ENCODE data around the gene PLAA. TPM values are rescaled to one million over a fixed set of nuclear protein-coding genes. Genes with fewer than 3 reads are reported as not detected.

Gene PLAA
- total and polyA plus RNA-seq, 2 donors from 2014 or later: 12.0 to 26.9 TPM

DNA sequence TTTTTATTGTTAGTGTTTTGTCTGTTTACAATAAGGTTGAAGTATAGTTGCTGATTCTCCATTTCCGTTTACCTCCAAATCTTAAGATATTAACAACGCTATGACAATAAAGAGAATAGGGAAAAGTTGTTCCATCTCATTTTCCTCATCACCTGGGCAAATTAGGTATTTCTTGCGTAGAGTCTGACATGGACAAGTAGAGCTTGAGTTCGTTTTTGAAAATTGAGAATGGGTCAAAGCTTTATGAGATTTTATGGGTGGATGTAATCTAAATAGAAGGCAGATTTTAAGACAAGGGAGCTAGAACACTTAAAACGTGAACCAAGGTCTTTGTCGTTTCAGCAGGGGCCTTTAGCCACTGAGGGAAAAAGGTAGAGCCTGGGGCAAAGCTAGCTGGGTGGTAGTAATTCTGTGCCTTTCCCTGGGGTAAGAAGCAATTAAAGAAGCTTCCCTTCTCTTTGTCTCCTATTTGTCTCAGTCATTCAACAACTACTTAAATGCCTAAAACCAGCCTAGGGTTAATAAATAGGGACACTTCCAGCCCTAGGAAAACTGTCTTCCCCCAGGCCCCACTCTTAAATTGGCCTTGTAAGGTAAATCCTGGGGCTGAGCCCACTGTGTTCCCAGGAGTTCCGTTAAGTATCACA is 53.9 kb downstream of the PLAA start:
- Histone ChIP-seq H3K9me3 (ENCODE audit: control insufficient read depth in 2 of 3, insufficient read depth in 1 of 3, low read length in 3 of 3) (peaks cover 0 to 6% (median 0%) of the 10 kb centered on the region in 3 donors), H3K36me3 (ENCODE audit: control insufficient read depth in 2 of 3, insufficient read depth in 3 of 3, low read length in 3 of 3) (no peaks in the 10 kb centered on the region), H3K4me3 (ENCODE audit: low read length in 3 of 3) (peak overlapping the region; percentile 92 to 96 (median 93)), H3K4me1 (ENCODE audit: control insufficient read depth in 2 of 3, insufficient read depth in 2 of 3, low read depth in 1 of 3, low read length in 3 of 3) (peaks cover 0 to 9% (median 3%) of the 10 kb centered on the region in 3 donors), H3K9ac (ENCODE audit: low read length in 3 of 3) (peak overlapping the region; percentile 64 to 97 (median 88)), H3K27me3 (ENCODE audit: control insufficient read depth, insufficient read depth, low read length) (no peaks in the 10 kb centered on the region), H3K27ac (ENCODE audit: low read depth in 2 of 2, low read length in 2 of 2) (peak overlapping the region; percentile 97 to 98)
- intact Hi-C loops (cut with DNase I): no loop called here
- FAIRE-seq (peak; percentile 11), DNase-seq (no peak)
- no peak for TF ChIP-seq CTCF (IDR thresholded peaks at IDR 0.05; ENCODE audit: borderline replicate concordance, extremely low read depth, insufficient read depth)

- peak within 1 kb of the TSS; percentile 64 to 97 (median 88) for H3K9ac ChIP-seq (ENCODE audit: low read length in 3 of 3)
- peak; percentile 95 to 98 (median 98) for DNase-seq
- H3K9me3 ChIP-seq (ENCODE audit: control insufficient read depth in 2 of 3, insufficient read depth in 1 of 3, low read length in 3 of 3): peaks cover 0 to 6% (median 0%) of the 10 kb centered on the region in 3 donors
- H3K4me3 ChIP-seq (ENCODE audit: low read length in 3 of 3): peak within 1 kb of the TSS; percentile 92 to 96 (median 93)
- no peaks in the 10 kb centered on the region for H3K36me3 ChIP-seq (ENCODE audit: control insufficient read depth in 2 of 3, insufficient read depth in 3 of 3, low read length in 3 of 3)
- peak; percentile 34 for TF ChIP-seq CTCF (IDR thresholded peaks at IDR 0.05; ENCODE audit: borderline replicate concordance, extremely low read depth, insufficient read depth)
- H3K27me3 ChIP-seq (ENCODE audit: control insufficient read depth, insufficient read depth, low read length): no peaks in the 10 kb centered on the region
- peaks cover 0 to 9% (median 3%) of the 10 kb centered on the region in 3 donors for H3K4me1 ChIP-seq (ENCODE audit: control insufficient read depth in 2 of 3, insufficient read depth in 2 of 3, low read depth in 1 of 3, low read length in 3 of 3)
- H3K27ac ChIP-seq (ENCODE audit: low read depth in 2 of 2, low read length in 2 of 2): peak within 1 kb of the TSS; percentile 97 to 98
- intact Hi-C loops (cut with DNase I): no loop called here
- no peak for FAIRE-seq
Observed at GRCh38 chr9:26892251-26893029, 54.6 kb downstream of the PLAA start, which contains the start of gene CAAP1. Gene CAAP1, minus strand, starts transcription at chr9:26892802. Its CDS starts 87 bp downstream, at chr9:26892715.

- H3K27me3 ChIP-seq (ENCODE audit: control insufficient read depth, insufficient read depth, low read length): no peaks in the 10 kb centered on the region
- peaks cover 0 to 6% (median 0%) of the 10 kb centered on the region in 3 donors for H3K9me3 ChIP-seq (ENCODE audit: control insufficient read depth in 2 of 3, insufficient read depth in 1 of 3, low read length in 3 of 3)
- H3K36me3 ChIP-seq (ENCODE audit: control insufficient read depth in 2 of 3, insufficient read depth in 3 of 3, low read length in 3 of 3): no peaks in the 10 kb centered on the region
- peak overlapping the region; percentile 52 to 97 (median 88) for H3K9ac ChIP-seq (ENCODE audit: low read length in 3 of 3)
- no peak for DNase-seq
- H3K4me3 ChIP-seq (ENCODE audit: low read length in 3 of 3): peak overlapping the region; percentile 92 to 96 (median 93)
- FAIRE-seq: no peak
- intact Hi-C loops (cut with DNase I): no loop called here
- H3K27ac ChIP-seq (ENCODE audit: low read depth in 2 of 2, low read length in 2 of 2): peak overlapping the region; percentile 97 to 98
- H3K4me1 ChIP-seq (ENCODE audit: control insufficient read depth in 2 of 3, insufficient read depth in 2 of 3, low read depth in 1 of 3, low read length in 3 of 3): peaks cover 0 to 9% (median 3%) of the 10 kb centered on the region in 3 donors
- no peak for TF ChIP-seq CTCF (IDR thresholded peaks at IDR 0.05; ENCODE audit: borderline replicate concordance, extremely low read depth, insufficient read depth)
Observed at GRCh38 chr9:26891726-26892125, 55.3 kb downstream of the PLAA start.
